ENCODE results near the gene GPR55.

GPR55 gene

DNA sequence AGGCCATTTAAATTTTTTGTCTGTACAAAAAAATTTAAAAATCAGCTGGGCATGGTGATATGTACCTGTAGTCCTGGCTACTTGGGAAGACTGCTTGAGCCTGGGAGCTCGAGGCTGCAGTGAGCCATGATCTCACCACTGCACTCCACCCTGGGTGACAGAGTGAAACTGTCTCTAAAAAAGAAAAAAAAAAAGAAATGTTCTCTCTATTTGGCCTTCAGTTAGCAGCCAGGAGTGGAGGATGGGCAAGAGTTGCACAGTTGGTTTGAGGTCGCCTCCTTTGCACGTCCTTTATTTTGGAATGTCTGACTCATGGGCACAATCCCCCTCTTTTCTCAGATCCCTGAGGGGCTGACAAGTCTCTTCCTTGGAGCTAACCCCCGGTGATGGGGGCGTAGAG lies 34.0 kb downstream of the GPR55 start:
- H3K27ac ChIP-seq (ENCODE audit: insufficient read depth, low read depth, low read length, poor library complexity, severe bottlenecking) = no peak overlapping the region
- H3K27me3 ChIP-seq (ENCODE audit: control insufficient read depth, insufficient read depth, low read length, poor library complexity, severe bottlenecking) = no peaks in the 10 kb centered on the region
- peaks cover 28% of the 10 kb centered on the region for H3K4me1 ChIP-seq (ENCODE audit: control insufficient read depth, insufficient read depth, low read length)
- H3K4me3 ChIP-seq (ENCODE audit: insufficient read depth, low read depth, low read length) = no peak overlapping the region
- WGBS, 2 experiments = 85 to 90% methylated on average over 5 of the region's 5 CpGs
- no peaks in the 10 kb centered on the region for H3K9me3 ChIP-seq (ENCODE audit: control insufficient read depth, low read length)
- H3K36me3 ChIP-seq (ENCODE audit: control insufficient read depth, insufficient read depth, low read length) = no peaks in the 10 kb centered on the region

DNA sequence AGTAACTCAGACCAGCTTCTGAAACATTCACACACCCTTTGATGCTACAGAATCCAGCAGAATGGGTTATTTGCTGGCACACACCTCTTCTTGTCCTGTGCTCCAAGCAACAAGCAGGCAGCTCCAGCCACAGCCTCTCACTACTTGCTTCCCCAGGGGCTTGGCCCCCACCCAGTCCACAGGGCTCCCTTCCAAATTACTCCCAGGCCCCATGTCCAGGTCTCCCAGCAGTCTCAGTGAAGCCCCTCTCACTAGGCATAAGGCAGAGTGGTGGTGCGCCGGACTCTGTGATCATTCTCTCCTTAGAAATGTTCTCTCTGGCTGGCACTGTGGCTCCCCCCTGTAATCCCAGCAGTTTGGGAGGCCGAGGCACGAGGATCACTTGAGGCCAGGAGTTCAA lies 34.4 kb downstream of the GPR55 start:
- H3K9me3 ChIP-seq (ENCODE audit: control insufficient read depth, low read length) = no peaks in the 10 kb centered on the region
- no peaks in the 10 kb centered on the region for H3K27me3 ChIP-seq (ENCODE audit: control insufficient read depth, insufficient read depth, low read length, poor library complexity, severe bottlenecking)
- WGBS, 2 experiments = 91 to 96% methylated on average over 4 of the region's 4 CpGs

DNA sequence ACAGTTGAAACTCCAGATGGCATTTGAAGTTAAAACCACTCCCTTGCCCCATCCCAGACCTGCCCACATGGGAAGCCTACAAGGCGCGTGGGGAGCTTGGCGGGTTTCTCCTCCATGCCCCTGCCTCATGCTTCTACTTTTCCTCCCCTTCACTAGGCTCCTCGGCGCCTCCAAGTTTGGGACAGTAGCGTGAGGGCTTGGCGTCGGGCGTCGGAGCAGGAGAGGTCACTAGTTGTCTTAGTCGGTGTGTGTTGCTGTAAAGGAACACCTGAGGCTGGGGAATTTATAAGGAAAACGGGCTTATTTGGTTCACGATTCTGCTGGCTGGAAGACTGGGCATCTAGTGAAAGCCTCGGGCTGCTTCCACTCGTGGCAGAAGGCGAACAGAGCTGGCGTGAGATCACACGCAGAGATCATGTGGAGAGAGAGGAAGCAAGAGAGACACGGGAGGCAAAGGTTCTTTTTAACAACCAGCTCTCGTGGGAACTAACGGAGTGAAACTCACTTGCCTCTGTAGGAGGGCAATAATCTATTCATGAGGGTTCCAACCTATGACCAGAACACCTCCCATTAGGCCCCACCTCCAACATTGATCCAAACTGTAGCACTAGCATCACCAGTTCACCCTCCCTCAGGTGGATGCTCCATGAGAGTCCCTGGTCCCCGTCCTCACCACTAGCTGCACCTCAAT lies 35.0 kb downstream of the GPR55 start:
- Histone ChIP-seq H3K4me3 (ENCODE audit: insufficient read depth, low read depth, low read length) (no peak overlapping the region), H3K36me3 (ENCODE audit: control insufficient read depth, insufficient read depth, low read length) (no peaks in the 10 kb centered on the region)
- WGBS, 2 experiments = 94 to 95% methylated on average over 22 of the region's 22 CpGs

More for the DNA sequence above, 34.4 kb downstream of the GPR55 start:
- H3K27ac ChIP-seq (ENCODE audit: insufficient read depth, low read depth, low read length, poor library complexity, severe bottlenecking) = no peak overlapping the region
- H3K4me3 ChIP-seq (ENCODE audit: insufficient read depth, low read depth, low read length) = no peak overlapping the region
- H3K36me3 ChIP-seq (ENCODE audit: control insufficient read depth, insufficient read depth, low read length) = no peaks in the 10 kb centered on the region
- peaks cover 32% of the 10 kb centered on the region for H3K4me1 ChIP-seq (ENCODE audit: control insufficient read depth, insufficient read depth, low read length)

DNA sequence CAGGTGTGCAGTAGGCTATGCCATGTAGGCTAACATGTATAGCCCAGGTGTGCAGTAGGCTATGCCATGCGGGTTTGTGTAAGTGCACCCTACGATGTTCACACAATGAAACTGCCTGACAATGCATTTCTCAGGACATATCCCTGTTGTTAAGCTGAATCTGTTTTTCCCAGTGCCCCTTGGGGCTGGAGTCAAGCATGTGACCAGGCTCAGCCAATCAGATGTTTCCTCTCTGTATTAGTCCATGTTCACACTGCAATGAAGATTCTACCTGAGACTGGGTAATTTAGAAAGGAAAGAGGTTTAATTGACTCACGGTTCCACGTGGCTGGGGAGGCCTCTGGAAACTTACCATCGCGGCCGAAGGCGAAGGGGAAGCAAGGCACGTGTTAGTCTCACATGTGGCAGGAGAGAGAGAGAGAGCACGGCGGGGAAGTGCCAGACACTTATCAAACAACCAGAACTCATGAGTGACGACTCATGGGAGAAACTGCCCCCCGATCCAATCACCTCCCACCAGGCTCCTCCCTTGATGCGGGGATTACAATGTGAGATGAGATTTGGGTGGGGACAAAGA lies 36.1 kb downstream of the GPR55 start:
- Histone ChIP-seq H3K4me1 (ENCODE audit: control insufficient read depth, insufficient read depth, low read length) (peaks cover 35% of the 10 kb centered on the region), H3K4me3 (ENCODE audit: insufficient read depth, low read depth, low read length) (no peak overlapping the region), H3K27ac (ENCODE audit: insufficient read depth, low read depth, low read length, poor library complexity, severe bottlenecking) (no peak overlapping the region), H3K27me3 (ENCODE audit: control insufficient read depth, insufficient read depth, low read length, poor library complexity, severe bottlenecking) (no peaks in the 10 kb centered on the region), H3K36me3 (ENCODE audit: control insufficient read depth, insufficient read depth, low read length) (no peaks in the 10 kb centered on the region), H3K9me3 (ENCODE audit: control insufficient read depth, low read length) (no peaks in the 10 kb centered on the region)
- WGBS, 2 experiments = 92 to 95% methylated on average over 11 to 12 of the region's 14 CpGs

More for the DNA sequence above, 35.0 kb downstream of the GPR55 start:
- Histone ChIP-seq H3K9me3 (ENCODE audit: control insufficient read depth, low read length) (no peaks in the 10 kb centered on the region), H3K4me1 (ENCODE audit: control insufficient read depth, insufficient read depth, low read length) (peaks cover 35% of the 10 kb centered on the region), H3K27ac (ENCODE audit: insufficient read depth, low read depth, low read length, poor library complexity, severe bottlenecking) (no peak overlapping the region), H3K27me3 (ENCODE audit: control insufficient read depth, insufficient read depth, low read length, poor library complexity, severe bottlenecking) (no peaks in the 10 kb centered on the region)

DNA sequence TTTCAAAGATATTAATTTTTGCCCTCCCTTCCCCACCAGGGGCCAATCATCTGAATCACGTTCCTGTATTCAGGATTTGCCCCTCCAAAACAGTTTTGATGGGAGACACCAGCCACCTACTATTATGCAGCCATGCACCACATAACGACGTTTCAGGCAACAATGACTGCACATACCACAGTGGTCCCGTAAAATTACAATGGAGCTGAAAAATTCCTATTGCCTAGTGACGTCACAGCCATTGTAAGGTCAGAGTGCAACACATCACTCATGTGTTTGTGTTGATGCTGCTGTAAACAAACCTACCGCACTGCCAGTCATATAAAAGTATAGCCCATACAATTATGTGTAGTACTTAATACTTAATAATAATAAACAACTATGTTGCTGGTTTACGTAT lies 37.7 kb downstream of the GPR55 start:
- H3K27me3 ChIP-seq (ENCODE audit: control insufficient read depth, insufficient read depth, low read length, poor library complexity, severe bottlenecking) = no peaks in the 10 kb centered on the region
- H3K9me3 ChIP-seq (ENCODE audit: control insufficient read depth, low read length) = no peaks in the 10 kb centered on the region
- 70 to 79% methylated on average over 5 to 6 of the region's 7 CpGs for WGBS, 2 experiments
- no peak overlapping the region for H3K4me3 ChIP-seq (ENCODE audit: insufficient read depth, low read depth, low read length)
- no peaks in the 10 kb centered on the region for H3K36me3 ChIP-seq (ENCODE audit: control insufficient read depth, insufficient read depth, low read length)
- H3K27ac ChIP-seq (ENCODE audit: insufficient read depth, low read depth, low read length, poor library complexity, severe bottlenecking) = no peak overlapping the region
- H3K4me1 ChIP-seq (ENCODE audit: control insufficient read depth, insufficient read depth, low read length) = peaks cover 25% of the 10 kb centered on the region

DNA sequence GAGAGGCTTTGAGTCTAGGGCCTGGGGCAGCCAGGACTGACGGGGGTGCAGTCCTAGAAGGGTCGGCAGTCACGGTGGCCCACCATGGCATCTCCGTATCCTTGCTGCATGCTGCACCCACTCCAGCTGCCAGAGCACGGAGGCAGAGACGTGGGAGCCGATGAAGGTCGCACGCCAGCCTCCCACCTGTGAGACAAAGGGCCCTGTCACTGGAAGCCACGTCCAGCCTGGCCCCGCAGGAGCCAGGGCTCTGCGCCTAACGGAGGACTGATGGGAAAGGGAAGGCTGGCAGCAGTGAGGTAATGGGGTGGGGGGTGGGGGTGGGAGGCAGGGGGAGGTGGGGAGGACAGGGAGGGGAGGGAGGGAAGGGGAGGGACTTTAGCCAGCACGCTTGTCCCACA lies 38.4 kb downstream of the GPR55 start:
- peak overlapping the region; percentile 0 for H3K27ac ChIP-seq (ENCODE audit: insufficient read depth, low read depth, low read length, poor library complexity, severe bottlenecking)
- no peaks in the 10 kb centered on the region for H3K36me3 ChIP-seq (ENCODE audit: control insufficient read depth, insufficient read depth, low read length)
- H3K4me3 ChIP-seq (ENCODE audit: insufficient read depth, low read depth, low read length) = no peak overlapping the region
- H3K4me1 ChIP-seq (ENCODE audit: control insufficient read depth, insufficient read depth, low read length) = peaks cover 25% of the 10 kb centered on the region
- WGBS, 2 experiments = 57 to 59% methylated on average over 12 to 13 of the region's 14 CpGs
- H3K9me3 ChIP-seq (ENCODE audit: control insufficient read depth, low read length) = no peaks in the 10 kb centered on the region
- H3K27me3 ChIP-seq (ENCODE audit: control insufficient read depth, insufficient read depth, low read length, poor library complexity, severe bottlenecking) = no peaks in the 10 kb centered on the region

DNA sequence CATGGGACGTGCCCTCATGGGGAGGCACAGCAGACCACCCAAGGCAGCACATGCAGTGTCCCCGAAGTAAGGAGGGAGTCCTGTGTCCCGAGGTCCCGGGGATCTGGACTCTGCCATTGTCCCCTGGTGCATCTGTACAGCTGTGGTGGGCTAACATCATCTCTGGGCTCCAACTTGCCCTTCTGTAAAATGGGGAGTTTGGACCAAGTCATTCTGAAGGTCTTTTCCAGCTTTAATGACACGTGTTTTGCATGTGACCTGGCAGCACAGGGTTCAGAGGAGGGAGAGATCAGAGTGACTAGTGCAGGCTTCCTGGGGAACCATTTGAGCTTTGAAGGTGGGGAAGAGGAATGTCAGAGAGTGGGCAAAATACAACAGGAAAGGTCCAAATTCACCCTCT lies 38.8 kb downstream of the GPR55 start:
- peak overlapping the region; percentile 38 for H3K27ac ChIP-seq (ENCODE audit: insufficient read depth, low read depth, low read length, poor library complexity, severe bottlenecking)
- WGBS, 2 experiments = 78 to 83% methylated on average over 5 of the region's 5 CpGs

DNA sequence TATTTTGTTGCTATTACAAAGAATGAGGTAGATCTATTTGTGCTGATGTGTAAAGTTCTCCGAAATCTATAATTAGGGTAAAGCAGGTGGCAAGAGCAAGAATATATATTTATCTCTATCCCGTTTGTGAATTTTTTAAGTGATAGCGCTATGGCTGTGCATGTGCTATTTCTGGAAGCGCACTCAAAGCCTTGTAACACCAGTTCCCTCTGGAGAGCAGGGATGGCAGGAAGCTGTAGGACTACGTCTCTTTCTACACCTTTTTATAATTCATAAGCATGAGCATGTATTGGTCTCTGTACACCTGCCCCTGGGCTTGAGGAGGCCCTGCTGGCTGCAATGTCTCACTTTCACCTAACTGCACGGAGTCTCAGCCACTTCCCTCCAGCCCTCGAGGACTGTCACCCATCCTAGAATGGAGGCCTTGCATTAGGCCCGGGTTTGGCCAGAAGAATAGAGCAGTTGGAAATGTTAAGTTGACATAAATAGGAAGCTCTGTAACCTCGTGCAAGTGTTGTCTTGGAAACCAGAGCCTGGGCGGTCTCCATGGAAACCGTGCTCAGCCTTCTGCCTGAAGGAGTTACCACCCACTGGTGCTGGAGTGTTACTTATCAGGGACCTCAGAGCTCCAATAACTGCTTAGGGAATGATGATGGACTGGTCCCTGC lies 39.4 kb downstream of the GPR55 start:
- Histone ChIP-seq H3K27ac (ENCODE audit: insufficient read depth, low read depth, low read length, poor library complexity, severe bottlenecking) (peak overlapping the region; percentile 38), H3K4me3 (ENCODE audit: insufficient read depth, low read depth, low read length) (no peak overlapping the region), H3K9me3 (ENCODE audit: control insufficient read depth, low read length) (no peaks in the 10 kb centered on the region), H3K4me1 (ENCODE audit: control insufficient read depth, insufficient read depth, low read length) (peaks cover 25% of the 10 kb centered on the region), H3K27me3 (ENCODE audit: control insufficient read depth, insufficient read depth, low read length, poor library complexity, severe bottlenecking) (no peaks in the 10 kb centered on the region), H3K36me3 (ENCODE audit: control insufficient read depth, insufficient read depth, low read length) (no peaks in the 10 kb centered on the region)
- WGBS, 2 experiments = 50 to 59% methylated on average over 11 of the region's 11 CpGs

More for the DNA sequence above, 38.8 kb downstream of the GPR55 start:
- peaks cover 25% of the 10 kb centered on the region for H3K4me1 ChIP-seq (ENCODE audit: control insufficient read depth, insufficient read depth, low read length)
- H3K27me3 ChIP-seq (ENCODE audit: control insufficient read depth, insufficient read depth, low read length, poor library complexity, severe bottlenecking) = no peaks in the 10 kb centered on the region
- H3K36me3 ChIP-seq (ENCODE audit: control insufficient read depth, insufficient read depth, low read length) = no peaks in the 10 kb centered on the region
- H3K4me3 ChIP-seq (ENCODE audit: insufficient read depth, low read depth, low read length) = no peak overlapping the region
- H3K9me3 ChIP-seq (ENCODE audit: control insufficient read depth, low read length) = no peaks in the 10 kb centered on the region

DNA sequence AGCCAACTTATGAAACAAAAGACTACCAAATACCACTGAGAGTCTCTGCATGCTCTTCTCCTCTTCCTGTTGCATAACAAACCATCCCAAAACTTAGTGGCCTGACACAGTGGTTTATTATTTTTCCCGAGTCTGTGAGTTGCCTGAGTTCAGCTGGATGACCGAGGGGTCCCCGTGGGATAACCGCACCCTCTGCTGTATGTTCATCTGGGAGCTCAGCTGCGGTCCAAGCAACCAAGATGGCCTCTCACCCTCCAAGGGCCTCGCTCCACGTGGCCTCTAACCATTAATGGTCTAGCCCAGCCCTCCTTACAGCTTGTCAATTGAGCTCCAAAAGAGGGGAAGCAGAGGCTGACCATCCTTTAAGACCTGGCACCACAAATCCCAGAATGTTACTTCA lies 43.2 kb downstream of the GPR55 start:
- peaks cover 21% of the 10 kb centered on the region for H3K4me1 ChIP-seq (ENCODE audit: control insufficient read depth, insufficient read depth, low read length)
- WGBS, 2 experiments = 82 to 83% methylated on average over 7 of the region's 7 CpGs
- no peak overlapping the region for H3K4me3 ChIP-seq (ENCODE audit: insufficient read depth, low read depth, low read length)
- no peaks in the 10 kb centered on the region for H3K9me3 ChIP-seq (ENCODE audit: control insufficient read depth, low read length)
- no peaks in the 10 kb centered on the region for H3K27me3 ChIP-seq (ENCODE audit: control insufficient read depth, insufficient read depth, low read length, poor library complexity, severe bottlenecking)
- H3K27ac ChIP-seq (ENCODE audit: insufficient read depth, low read depth, low read length, poor library complexity, severe bottlenecking) = no peak overlapping the region
- peaks cover 2% of the 10 kb centered on the region for H3K36me3 ChIP-seq (ENCODE audit: control insufficient read depth, insufficient read depth, low read length)

DNA sequence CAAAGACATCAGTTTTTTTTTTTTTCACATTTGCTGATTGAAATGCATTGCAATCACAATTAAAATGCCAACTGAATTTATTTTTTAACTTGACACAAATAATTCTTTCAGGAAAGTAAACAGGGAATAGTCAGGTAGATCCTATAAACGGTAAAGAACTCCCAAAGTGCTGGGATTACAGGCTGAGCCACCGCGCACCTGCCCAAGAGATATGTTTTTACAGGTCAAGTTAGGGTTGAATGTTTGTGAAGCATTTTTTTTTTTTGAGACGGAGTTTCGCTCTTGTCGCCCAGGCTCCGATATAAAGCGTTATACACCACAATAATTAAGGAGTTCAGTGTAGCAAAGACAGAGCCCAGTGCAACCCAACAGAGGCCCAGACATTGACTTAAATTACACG lies 45.2 kb downstream of the GPR55 start:
- H3K27me3 ChIP-seq (ENCODE audit: control insufficient read depth, insufficient read depth, low read length, poor library complexity, severe bottlenecking) = no peaks in the 10 kb centered on the region
- H3K4me3 ChIP-seq (ENCODE audit: insufficient read depth, low read depth, low read length) = no peak overlapping the region
- peaks cover 4% of the 10 kb centered on the region for H3K36me3 ChIP-seq (ENCODE audit: control insufficient read depth, insufficient read depth, low read length)
- H3K9me3 ChIP-seq (ENCODE audit: control insufficient read depth, low read length) = no peaks in the 10 kb centered on the region
- no peak overlapping the region for H3K27ac ChIP-seq (ENCODE audit: insufficient read depth, low read depth, low read length, poor library complexity, severe bottlenecking)
- WGBS, 2 experiments = 88 to 89% methylated on average over 5 to 9 of the region's 9 CpGs
- peaks cover 8% of the 10 kb centered on the region for H3K4me1 ChIP-seq (ENCODE audit: control insufficient read depth, insufficient read depth, low read length)
